Lung microvascular endothelial cell (primary cell): ENCODE measurements around the gene PDSS1. TPM values are rescaled to one million over a fixed set of nuclear protein-coding genes. Genes with fewer than 3 reads are reported as not detected.
"Not testable (repeated sequence)": the region's sequence is repeated elsewhere in the genome, so short reads cannot be mapped to it uniquely, and the experiment has no call there.

Source experiments
- DNase-seq, 2 donors: peaks; one replicate each; pipeline versions ENCODE4 v3.0.0 to v3.0.0-alpha.2; 2010; ENCODE audit warnings: low read depth in 2 of 2
- total RNA-seq: library from RNA; depleted of rRNA; stranded (reverse); fragments of >200 nt; gene quantifications from 2 replicates; pipeline ENCODE4 v1.2.1, GENCODE V29; 2014

Gene PDSS1, protein sequence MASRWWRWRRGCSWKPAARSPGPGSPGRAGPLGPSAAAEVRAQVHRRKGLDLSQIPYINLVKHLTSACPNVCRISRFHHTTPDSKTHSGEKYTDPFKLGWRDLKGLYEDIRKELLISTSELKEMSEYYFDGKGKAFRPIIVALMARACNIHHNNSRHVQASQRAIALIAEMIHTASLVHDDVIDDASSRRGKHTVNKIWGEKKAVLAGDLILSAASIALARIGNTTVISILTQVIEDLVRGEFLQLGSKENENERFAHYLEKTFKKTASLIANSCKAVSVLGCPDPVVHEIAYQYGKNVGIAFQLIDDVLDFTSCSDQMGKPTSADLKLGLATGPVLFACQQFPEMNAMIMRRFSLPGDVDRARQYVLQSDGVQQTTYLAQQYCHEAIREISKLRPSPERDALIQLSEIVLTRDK
- total RNA-seq: 2.6 and 4.6 TPM in 2 replicates

- DNase-seq: peak; percentile 70 to 75
Measured at GRCh38 chr10:26697163-26697921, at the start of gene PDSS1. Gene PDSS1 (plus strand): TSS chr10:26697701. CDS start chr10:26697712, 11 bp downstream.

- not testable (repeated sequence) for DNase-seq
Measured at GRCh38 chr10:26648245-26648636, 49.3 kb upstream of the PDSS1 start.

- DNase-seq: no peak
Measured at GRCh38 chr10:26650406-26650805, 47.1 kb upstream of the PDSS1 start.

DNA sequence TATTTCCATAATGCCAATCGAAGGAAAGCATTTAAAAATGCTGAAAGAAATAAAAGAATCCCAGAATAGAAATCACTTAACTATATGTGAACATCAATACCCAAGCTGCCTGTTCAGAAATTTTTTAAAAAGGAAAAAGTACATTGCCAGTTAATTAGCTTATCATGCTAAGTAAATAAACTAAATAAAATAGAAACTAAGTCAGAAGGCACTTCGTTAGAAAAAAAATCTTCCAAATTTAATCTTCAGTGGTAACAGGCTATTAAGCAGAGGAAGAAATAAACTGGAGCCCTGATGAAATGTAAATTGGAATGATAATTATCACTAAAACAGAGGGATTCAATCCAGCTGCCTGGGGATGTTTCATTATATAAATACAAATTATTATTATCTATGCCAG is 46.0 kb upstream of the PDSS1 start:
- not testable (repeated sequence) for DNase-seq

DNA sequence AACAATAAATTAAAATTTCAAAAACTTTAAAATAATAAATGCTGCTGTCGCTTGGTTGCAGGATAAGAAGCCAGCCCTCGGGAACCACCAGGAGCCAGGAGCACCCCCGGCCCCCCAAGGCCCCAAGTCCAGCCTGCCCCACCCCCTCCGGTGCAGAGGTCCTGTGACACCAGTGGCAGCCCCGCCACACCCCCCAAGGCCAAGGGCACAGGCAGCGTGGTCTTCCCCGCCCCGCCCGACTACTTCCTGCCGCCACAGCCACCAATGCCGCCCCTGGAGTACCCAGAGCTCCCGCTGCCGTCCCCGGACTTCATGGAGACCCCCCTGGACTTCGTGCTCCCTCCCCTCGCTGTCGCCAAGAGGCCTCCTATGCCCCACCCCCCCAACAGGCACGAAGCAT is 44.5 kb upstream of the PDSS1 start:
- DNase-seq: no peak

GRCh38 chr10:26655746-26656145 is 41.8 kb upstream of the PDSS1 start:
- no peak for DNase-seq

- no peak for DNase-seq
Measured at GRCh38 chr10:26662864-26663263, 34.6 kb upstream of the PDSS1 start.

- no peak for DNase-seq
Measured at GRCh38 chr10:26665080-26666048, 32.1 kb upstream of the PDSS1 start.

DNA sequence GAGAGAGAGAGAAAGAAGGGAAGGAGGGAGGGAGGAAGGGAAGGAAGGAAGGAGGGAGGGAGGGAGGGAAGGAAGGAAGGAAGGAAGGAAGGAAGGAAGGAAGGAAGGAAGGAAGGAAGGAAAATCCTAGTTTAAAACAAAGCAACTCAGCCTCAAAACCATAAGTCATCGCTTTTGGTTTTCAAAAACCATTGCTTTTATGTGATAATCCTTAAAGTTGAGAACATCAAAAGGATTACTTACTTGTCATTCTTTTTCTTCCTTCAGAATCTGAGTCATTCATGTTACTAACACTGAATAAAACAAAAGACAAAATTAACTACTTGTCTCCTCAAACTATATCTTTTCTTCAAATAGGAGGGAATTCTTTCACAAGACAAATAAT is 21.6 kb upstream of the PDSS1 start:
- no peak for DNase-seq

GRCh38 chr10:26679588-26679987 is 17.9 kb upstream of the PDSS1 start:
- DNase-seq: no peak

GRCh38 chr10:26681076-26681475 is 16.4 kb upstream of the PDSS1 start:
- no peak for DNase-seq

GRCh38 chr10:26681971-26682370 is 15.5 kb upstream of the PDSS1 start:
- DNase-seq: peak in 1 of 2 donors; percentile 56

DNA sequence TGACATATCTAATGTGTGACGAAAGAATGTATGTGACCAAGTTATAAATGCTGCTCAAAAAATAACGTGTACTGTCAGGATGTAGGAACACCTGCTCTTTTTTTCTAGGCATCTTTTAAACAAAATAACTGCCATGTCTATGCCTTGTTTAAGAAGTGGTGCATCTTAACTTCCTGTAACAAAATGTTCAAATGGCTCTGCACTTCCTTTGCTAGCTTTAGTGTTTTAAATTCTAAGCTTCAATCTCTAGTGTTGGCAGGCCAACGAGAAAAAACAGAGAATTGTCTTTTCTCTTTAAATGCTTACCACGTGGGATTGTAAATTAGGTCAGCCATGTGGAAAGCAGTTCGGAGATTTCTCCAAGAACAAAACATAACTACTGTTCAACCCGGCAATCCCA is 14.6 kb upstream of the PDSS1 start:
- no peak for DNase-seq

DNA sequence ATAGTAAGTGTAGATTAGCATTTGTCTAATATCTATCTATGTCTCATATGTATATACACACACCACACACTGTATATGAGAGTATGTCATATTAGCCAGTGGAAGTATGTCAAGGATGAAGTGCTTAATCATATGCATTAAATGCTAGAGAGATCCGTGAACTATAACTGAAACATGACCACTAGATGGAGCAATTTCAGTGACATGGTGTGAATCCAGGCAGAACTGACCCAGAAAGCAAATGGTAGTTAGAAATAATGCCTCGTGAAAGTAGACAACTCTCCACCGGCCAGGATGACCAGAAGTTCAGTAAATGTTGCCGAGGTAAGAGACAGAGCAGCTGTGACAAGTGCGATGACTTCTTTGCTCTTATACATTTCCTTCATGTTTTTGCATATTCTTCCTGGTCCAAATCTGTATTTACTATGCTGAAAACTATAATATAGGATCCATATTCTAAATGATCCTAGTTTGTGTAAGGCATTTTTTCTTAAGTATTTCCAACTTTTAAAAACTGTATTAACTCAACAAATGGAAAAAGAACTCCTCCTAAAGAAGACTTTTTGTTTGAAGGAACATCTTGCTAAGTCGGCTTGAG is 12.7 kb upstream of the PDSS1 start:
- peak; percentile 61 to 62 for DNase-seq

DNA sequence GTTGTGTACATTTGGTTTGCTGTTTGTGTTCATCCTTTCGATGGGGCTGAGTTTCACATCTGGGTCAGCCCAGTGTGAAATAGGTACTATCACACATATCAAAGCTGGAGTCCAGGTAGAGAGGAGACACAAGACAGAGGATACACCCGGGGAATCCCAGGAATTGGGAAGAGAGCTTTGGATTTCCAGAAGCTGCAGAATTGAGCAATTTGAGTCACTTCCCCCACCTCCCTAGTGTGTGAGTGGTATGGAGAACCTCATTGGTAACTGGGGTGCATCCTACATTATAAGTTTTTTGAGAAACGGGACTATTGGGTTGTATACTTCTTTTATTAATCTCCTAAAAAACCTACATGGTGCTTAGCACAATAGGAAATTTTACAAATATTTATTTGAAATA is 12.1 kb upstream of the PDSS1 start:
- DNase-seq: no peak

GRCh38 chr10:26689399-26689798 is 8.1 kb upstream of the PDSS1 start:
- no peak for DNase-seq

- DNase-seq: no peak
Measured at GRCh38 chr10:26690731-26691475, 6.6 kb upstream of the PDSS1 start.

GRCh38 chr10:26694536-26694935 is 3.0 kb upstream of the PDSS1 start:
- DNase-seq: not testable (repeated sequence)

GRCh38 chr10:26696786-26697162 is 727 bp upstream of the PDSS1 start:
- DNase-seq: no peak

- peak; percentile 5 to 6 for DNase-seq
Measured at GRCh38 chr10:26697922-26698608, 564 bp downstream of the PDSS1 start.
